HG03280 (cell line): Measurements from ENCODE around the gene DPH6.

Experiments used
- ATAC-seq: cut with Tn5 transposase; IDR thresholded peaks from one replicate; pipeline ENCODE4 v1.9.1; 2021; ENCODE audit warnings: mild to moderate bottlenecking, moderate library complexity; ENCODE audit not compliant: unreplicated experiment

The DPH6 gene

DNA sequence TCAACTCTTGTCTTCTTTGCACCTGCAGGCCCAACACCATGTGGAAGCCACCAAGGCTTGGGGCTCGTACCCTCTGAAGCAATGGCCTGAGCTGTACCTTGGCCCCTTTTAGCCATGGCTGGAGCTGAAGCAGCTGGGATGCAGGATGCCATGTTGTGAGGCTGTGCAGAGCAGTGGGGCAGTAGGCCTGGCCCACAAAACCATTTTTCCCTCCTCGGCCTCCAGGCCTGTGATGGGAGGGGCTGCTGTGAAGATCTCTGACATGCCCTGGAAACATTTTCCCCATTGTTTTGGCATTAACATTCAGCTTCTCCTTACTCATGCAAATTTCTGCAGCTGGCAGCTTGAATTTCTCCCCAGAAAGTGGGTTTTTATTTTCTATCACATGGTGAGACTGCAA is 58.5 kb downstream of the DPH6 start:
- ATAC-seq = no peak

DNA sequence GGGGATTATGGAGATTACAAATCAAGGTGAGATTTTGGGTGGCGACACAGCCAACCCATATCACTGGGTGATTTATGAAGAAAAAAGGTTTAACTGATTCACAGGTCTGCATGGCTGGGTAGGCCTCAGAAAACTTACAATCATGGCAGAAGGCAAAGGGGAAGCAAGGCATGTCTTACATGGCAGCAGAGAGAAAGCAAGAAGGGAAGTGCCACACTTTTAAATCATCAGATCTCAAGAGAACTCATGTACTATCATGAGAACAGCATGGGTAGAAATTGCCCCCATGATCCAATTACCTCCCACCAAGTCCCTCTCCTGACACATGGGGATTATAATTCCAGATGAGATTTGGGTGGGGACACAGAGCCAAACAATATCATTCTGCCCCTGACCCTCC is 59.7 kb downstream of the DPH6 start:
- no peak for ATAC-seq

DNA sequence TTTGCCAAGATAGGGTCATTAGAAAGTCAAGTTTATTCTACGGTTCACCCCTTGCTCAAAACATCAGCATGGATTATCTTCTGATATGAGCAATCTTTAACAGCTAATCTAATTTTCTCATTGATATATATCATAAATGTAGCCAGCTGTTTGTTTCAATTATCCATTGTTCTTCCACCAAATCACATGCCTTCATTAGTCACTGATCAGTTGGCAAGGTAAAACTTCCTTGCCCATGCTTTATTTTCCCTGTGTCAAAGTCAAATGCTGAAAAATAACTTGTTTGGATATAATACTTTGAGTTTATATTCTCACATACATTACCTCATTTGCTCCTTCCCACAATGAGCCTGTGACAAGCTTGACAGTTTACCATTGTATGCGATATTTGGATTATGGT is 60.6 kb downstream of the DPH6 start:
- no peak for ATAC-seq

DNA sequence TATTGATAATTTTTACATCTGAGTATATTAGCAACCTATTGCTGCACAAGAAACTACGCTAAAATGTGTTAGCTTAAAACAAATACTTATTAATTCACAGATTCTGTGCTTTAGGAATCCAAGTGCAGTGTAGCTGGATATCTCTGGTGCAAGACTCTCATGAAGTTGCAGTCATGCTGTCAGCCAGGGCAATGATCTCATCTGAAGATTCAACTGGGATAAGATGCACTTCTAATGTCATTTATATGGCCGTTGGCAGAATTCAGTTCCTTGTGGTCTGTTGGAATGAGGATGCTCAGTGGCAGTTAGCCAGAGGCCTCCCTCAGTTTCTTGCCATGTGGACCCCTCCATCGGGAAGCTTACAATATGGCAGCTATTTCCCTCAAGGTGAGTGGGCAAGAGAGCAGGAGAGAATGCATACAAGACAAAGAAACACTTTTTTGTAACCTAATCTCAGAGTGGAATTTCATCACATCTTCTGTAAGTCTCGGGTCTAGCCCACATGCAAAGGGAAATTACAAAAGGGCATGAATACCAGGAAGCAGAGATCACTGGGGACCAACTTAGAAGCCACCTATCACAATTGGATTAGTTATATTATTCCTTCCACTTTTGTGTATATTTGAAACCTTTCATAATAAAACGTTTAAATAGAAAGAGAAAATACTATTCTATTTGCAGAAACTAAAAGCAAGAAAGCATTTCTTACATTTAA is 61.6 kb downstream of the DPH6 start:
- no peak for ATAC-seq

DNA sequence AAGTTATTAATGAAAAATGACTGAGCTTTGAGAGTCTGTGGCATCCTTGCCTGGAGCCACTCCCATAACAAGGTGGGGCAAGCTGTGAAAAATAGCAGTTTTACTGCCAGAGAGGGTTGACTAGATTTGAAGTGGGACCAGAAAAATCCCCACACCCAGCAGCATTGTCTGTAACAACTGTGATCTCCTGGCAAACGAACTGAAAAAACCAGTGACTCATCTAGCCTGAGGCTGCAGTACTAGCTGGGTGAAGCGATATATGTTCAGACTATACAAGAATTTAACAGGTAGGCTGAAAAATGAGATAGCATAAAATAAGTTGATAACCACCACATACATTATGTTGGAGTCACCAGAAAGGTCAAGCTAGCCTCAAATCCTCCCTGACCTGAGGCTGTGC is 64.0 kb downstream of the DPH6 start:
- no peak for ATAC-seq

DNA sequence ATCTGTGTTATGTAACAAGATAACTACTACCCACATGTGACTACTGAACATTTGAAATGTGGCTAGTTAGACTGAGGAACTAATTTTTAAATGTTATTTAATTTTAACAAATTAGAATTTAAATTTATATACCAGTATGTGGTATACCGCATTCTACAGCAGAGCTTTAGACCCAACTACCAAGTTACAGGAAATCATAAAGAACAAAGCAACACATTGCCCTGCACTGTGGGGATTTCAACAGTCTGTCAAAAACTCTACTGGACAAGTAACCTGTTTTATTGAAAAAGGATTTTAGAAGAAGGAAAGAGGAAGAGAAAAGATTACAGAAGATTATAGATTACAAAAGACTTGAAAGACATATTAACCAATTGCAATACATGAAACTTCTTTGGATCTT is 64.9 kb downstream of the DPH6 start:
- ATAC-seq = no peak

DNA sequence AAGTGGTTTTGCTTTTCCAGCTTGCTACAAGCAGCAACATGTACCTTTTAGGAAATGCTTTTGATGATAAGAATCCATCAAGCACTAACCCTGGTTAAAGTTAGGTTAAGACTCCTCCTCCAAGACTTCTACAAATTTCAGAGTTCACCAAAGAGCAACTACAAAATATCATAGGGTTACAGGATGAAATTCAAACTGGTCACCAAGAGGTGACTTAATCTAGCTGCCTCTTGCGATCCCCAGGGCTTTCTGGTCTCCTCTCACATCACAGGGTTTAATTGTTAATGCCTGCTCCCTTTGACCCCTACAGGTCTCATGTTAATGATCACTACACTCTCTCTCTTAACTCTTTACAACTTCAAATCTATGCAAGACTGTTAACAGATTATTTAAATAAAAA is 66.5 kb downstream of the DPH6 start:
- ATAC-seq = no peak

DNA sequence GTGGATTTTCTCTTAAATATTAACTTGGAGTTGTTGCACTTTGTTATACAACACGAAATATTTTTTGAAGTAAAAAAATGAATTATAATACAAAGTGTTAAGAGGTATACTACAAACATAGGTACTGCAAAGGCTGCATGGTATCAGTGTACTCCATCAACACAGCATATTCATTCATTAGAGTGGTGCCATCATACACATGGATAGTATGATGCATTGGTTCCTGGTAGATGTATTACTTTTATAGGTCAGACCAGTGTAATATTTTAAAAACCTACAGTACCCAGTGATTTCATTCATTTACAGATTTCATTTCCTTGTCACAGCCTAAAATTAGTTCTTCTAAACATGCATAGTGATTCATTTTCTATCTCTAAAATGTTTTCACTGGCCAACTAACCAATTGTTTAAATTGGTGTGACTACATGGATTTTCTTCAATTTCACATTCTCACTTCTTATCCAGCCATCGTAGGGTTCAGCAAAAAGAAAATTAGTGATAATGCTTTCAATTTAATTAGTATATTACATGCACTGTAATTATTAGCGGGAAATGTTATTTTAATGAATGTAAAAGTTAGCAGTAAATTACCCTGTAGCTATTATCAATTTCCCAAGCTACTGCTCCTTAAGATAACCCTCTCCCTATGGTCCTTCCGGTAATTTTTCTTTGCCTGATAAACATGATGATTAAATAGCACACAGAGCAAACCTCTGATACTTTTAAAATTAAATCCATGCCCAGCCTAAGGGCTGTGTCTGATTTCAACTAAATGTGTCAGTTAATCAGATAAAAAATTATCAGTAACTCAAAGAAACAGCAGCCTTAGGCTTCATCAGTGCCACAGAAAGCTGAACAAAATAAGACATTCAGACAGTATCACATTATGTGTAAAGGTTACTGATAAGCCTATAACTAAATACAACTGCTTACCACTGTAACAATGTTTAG is 68.4 kb downstream of the DPH6 start:
- ATAC-seq = no peak

DNA sequence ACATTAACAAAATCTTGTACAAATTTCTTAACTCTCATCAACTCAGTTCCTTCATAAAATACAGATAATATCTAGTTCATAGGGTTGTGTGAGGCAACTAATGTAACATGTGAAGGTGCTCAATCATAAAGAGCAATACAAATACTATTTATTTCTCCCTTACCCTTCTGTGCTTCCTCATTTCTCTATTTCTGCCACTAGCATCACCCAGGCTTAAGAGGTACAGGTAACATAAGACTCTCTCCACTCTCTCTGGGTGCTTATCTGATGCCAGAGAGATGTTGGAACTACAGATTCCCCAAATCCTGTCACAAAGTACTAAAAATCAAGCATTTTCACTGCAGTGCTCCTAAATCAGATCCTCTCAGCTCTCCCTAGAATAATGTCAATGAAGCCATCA is 74.9 kb downstream of the DPH6 start:
- no peak for ATAC-seq

DNA sequence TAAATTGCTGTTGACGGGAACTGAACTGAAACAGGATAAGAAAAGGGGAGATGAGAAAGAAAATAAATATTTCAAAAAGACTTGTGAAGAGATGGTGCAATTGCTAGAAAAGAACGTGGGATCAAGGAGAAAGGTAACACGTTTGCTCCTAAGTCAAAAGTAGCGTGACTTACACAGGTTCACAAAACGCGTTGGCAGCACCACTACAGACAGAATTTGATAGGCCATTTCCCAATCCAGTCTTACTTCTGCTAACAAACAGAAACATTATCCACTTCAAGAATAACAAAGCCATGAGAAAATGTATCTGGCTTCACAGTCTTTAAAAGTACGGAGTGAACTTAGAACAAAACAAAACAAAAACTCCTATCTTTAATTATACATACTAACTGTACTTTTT is 75.5 kb downstream of the DPH6 start:
- no peak for ATAC-seq

DNA sequence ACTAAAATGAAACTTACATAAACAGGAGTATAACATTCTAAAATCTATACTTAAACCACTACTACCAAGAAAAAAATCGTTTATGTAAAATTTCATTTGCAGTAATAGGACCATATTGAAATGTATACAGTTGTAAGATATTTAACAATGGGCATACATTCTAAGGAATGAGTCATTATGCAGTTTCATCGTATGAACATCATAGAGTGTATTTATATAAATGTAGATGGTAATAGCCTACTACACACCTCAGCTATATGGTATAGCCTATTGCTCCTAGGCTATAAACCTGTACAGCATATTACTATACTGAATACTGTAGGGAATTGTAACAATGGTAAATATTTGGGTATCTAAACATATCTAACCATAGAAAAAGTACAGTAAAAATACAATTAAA is 79.5 kb downstream of the DPH6 start:
- no peak for ATAC-seq

DNA sequence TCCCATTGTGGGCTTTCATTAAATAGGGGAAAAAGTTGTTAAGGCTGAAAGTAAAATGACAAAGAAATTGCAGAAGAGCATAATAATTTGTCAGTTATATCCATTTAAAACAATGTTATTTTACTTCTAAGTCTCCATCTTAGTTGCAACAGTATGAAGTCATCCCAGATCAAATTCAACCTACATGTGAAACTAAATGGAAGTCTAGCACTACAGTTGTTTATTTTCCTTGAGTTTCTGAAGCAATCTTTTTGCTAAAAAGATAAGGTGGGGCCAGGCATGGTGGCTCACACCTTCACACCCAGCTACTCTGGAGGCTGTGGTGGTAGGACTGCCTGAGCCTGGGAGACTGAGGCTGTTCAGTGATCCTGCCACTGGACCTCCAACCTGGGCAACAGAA is 80.2 kb downstream of the DPH6 start:
- no peak for ATAC-seq

DNA sequence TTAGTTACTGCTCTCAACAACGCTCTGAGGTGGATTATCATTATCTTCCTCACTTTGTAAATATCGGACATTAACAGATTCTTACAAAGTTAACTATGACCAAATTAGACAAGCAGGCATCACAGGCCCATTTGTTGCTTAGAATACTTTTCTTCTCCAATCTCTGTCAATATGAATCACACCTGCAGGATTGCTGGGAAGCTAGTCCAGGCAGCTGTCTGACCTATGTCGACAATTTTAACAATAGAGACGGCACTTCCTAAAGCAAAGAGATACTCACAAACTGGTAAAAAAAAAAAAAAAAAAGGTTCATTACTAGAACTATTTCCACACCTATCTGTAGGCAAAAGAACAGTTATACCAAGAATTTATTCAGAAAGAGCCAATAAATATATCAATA is 85.3 kb downstream of the DPH6 start:
- ATAC-seq = no peak

DNA sequence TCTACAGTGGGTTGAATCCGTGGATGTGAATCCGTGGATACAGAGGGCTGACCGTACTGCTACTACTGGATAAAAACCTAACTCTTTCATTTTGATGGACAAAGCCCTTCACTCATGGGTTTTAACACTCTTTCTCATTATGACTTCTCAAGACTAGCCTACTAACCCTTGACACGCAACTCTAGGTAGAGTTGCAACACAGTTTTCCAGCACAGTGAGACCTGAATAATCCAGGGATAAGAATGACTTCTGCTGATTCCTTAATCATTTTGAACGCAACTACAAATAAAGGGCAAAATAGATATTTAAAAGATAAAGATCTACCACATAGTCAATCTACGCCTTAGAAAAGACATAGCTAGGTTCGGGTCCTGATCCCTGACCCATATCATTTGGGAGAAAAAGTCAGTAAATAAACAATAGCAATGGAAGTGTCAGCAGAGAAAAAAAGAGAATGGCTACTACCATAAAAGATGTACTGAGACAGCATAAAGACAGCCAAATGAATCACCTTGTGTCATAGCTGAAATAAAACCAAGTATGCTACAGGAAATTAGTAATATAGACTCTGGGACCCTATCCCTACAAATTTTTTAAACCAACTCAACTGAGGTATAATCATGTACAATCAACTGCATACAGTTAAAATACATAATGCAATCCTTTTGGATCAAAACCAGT is 87.6 kb downstream of the DPH6 start:
- no peak for ATAC-seq

DNA sequence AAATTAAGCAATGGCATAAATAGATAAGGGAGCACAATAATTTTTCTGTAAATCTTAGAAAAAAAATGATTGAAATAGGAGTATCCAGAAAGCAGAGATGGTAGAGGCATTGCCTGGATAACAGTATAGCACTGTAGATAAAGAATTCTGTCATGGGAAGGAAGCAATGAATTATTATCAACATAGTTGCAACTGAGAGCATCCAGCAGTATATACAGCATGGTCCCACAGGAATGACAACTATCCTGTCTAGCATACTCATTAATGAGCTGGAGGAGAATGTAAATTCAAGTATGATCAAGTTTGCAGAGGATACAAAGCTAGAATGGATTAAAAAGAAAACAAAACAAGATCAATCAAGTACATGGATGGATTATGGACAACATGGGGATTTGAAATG is 90.8 kb downstream of the DPH6 start:
- ATAC-seq = no peak

DNA sequence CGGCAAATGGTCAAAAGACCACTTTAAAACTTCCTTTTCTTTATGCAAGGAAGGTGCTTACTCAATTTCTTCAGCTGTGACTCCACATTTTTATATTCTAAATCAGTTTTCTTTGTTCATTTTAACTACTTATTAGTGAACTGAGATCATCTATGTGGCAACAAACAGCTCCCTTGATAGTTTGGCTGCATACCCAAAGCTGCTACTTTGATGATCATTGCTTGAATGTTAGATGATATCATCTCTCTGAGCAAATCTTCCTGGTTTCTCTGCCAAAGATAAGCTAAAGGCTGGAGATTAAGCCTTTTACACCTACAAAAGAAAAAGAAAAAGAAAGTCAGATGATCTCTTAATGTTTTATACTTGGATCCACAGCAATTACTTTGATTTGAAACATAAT is 95.5 kb downstream of the DPH6 start:
- ATAC-seq = no peak

DNA sequence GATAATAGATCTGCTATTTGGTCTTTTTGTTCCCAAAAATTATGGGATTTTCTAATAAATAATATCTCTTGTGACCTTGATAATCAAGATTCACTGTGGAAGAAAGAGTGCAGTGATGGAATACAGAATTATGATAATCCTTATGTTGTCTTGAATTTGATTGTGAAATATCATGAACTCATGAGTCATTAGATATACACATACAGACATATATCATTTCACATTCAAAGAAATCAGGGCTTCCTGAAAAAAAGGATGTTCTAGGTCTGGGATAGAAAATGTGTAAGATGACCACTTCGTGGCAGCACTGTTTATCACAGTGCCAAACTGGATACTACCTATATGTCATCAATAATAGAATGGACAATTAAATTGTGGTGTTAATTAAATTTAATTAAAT is 97.7 kb downstream of the DPH6 start:
- ATAC-seq = no peak

DNA sequence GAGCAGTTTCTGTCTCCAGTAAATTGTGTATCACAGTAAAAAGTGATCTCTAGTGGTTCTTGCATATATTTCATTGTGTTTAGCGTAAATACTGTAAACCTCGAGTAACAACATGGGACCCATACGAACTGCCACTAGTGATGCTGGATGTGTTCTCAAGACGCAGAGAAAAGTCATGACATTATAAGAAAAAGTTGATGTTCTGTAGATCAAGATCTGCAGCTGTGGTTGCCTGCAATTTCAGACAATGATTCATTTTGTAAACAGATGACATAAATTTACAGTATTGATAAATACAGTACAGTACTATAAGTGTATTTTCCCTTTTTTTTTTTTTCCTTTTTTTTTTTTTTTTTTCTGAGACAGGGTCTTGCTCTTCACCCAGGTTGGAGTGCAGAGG is 100.1 kb downstream of the DPH6 start:
- no peak for ATAC-seq

DNA sequence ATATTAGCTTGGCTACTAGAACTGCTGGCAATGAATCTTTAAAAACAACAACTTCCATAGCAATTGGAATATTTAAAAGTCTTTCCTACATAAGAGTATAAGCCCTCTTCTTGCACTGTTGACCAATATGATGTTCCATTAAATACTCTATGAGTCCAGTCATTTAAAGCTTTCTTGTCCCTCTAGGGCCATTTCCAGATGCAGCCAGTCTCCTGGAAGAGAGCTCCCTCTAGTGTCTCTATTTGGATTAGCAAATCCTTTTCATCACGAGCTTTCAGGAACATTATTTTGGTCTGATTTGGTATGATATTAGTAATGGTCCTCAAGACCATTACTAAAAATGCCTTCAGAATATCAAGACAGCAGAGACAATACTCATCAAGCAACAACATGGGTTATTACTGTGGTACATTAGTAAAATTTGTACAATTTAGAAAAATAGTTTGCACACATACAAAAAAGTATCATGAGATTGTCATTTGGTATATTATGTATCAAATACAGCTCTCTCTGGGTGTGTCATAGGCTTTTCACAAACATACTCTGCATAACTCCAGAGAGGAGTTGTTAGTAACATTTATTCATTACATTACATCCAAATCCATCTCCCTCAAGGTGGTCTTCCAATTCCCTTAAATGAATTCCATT is 101.3 kb downstream of the DPH6 start:
- no peak for ATAC-seq

DNA sequence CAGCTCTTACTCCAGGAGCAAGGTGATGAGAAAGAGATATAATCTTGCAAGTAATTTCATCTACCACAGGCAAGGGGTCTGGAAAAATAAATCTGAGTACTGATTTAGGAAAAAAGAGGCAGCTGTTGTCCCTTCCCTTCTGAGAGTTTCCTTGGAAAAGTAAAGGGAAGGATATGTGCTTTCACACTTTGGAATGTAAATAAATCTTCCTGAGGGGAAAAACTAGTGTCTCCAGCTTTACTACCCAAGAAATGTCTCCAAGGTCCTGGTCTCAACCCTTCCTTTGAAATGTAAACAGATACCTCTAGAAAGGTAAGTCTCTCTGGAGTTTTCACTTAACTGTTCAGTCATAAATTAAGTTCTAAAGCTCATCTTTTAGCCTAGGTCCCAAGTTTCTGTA is 102.6 kb downstream of the DPH6 start:
- ATAC-seq = no peak

DNA sequence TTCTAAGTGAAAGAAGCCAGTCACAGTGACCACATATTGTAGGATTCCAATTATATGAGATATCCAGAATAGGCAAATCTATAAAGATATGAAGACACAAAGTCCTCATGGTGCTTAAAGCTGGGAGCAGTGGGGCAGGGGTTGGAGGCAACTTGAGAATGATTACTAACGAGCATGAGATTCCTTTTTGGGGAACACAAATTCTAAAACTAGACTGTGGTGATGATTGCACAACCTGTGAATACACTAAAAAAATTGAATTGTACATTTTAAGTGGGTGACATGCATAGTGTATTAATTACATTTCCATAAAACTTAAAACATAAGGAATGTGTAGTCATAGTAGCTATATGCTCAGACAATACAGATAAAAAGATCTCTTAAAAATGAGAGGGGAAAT is 103.2 kb downstream of the DPH6 start:
- no peak for ATAC-seq
